ENCODE measurements around the gene COBL. TPM values are rescaled to one million over a fixed set of nuclear protein-coding genes. Genes with fewer than 3 reads are reported as not detected.

The COBL gene
- total and polyA plus RNA-seq, 5 donors from 2014 or later: 0.03 to 0.59 TPM; not detected in 3

GRCh38 chr7:51351661-51352060 is 35.1 kb upstream of the COBL start:
- Mint-ChIP-seq H3K36me3 (no peaks in the 10 kb centered on the region), H3K4me1 (no peaks in the 10 kb centered on the region), H3K4me3 (no peak overlapping the region), H3K9me3 (peaks cover 0 to 4% (median 0%) of the 10 kb centered on the region in 7 donors), H3K27me3 (no peaks in the 10 kb centered on the region), H3K27ac (no peak overlapping the region)
- ATAC-seq (ENCODE audit: low read depth in 2 of 2): no peak
- Histone ChIP-seq H3K27ac (ENCODE audit: insufficient read depth, low read length, poor library complexity, severe bottlenecking) (no peak overlapping the region), H3K36me3 (ENCODE audit: control insufficient read depth, insufficient read depth, low read length) (no peaks in the 10 kb centered on the region), H3K4me3 (ENCODE audit: low read depth, low read length) (no peak overlapping the region), H3K27me3 (ENCODE audit: control insufficient read depth, insufficient read depth, low read length) (no peaks in the 10 kb centered on the region), H3K9me3 (ENCODE audit: control insufficient read depth in 2 of 2, low read length in 2 of 2) (no peaks in the 10 kb centered on the region), H3K4me1 (ENCODE audit: control insufficient read depth, insufficient read depth, low read length, poor library complexity, severe bottlenecking) (no peaks in the 10 kb centered on the region)
- DNase-seq: no peak

GRCh38 chr7:51350546-51350896 is 33.9 kb upstream of the COBL start:
- Mint-ChIP-seq H3K36me3 (no peaks in the 10 kb centered on the region), H3K27ac (no peak overlapping the region), H3K4me1 (no peaks in the 10 kb centered on the region), H3K4me3 (no peak overlapping the region), H3K9me3 (peaks cover 0 to 4% (median 0%) of the 10 kb centered on the region in 7 donors), H3K27me3 (no peaks in the 10 kb centered on the region)
- H3K27me3 ChIP-seq (ENCODE audit: control insufficient read depth, insufficient read depth, low read length): no peaks in the 10 kb centered on the region
- H3K4me3 ChIP-seq (ENCODE audit: low read depth, low read length): no peak overlapping the region
- no peaks in the 10 kb centered on the region for H3K4me1 ChIP-seq (ENCODE audit: control insufficient read depth, insufficient read depth, low read length, poor library complexity, severe bottlenecking)
- no peaks in the 10 kb centered on the region for H3K36me3 ChIP-seq (ENCODE audit: control insufficient read depth, insufficient read depth, low read length)
- H3K27ac ChIP-seq (ENCODE audit: insufficient read depth, low read length, poor library complexity, severe bottlenecking): no peak overlapping the region
- DNase-seq (no peak), ATAC-seq (ENCODE audit: low read depth in 2 of 2) (no peak)
- H3K9me3 ChIP-seq (ENCODE audit: control insufficient read depth in 2 of 2, low read length in 2 of 2): no peaks in the 10 kb centered on the region

GRCh38 chr7:51349820-51350545 is 33.4 kb upstream of the COBL start:
- no peak for DNase-seq
- Mint-ChIP-seq H3K27me3 (no peaks in the 10 kb centered on the region), H3K27ac (no peak overlapping the region), H3K4me1 (no peaks in the 10 kb centered on the region), H3K9me3 (peaks cover 0 to 4% (median 0%) of the 10 kb centered on the region in 7 donors), H3K4me3 (no peak overlapping the region), H3K36me3 (no peaks in the 10 kb centered on the region)
- Histone ChIP-seq H3K27ac (ENCODE audit: insufficient read depth, low read length, poor library complexity, severe bottlenecking) (no peak overlapping the region), H3K36me3 (ENCODE audit: control insufficient read depth, insufficient read depth, low read length) (no peaks in the 10 kb centered on the region), H3K4me1 (ENCODE audit: control insufficient read depth, insufficient read depth, low read length, poor library complexity, severe bottlenecking) (no peaks in the 10 kb centered on the region), H3K9me3 (ENCODE audit: control insufficient read depth in 2 of 2, low read length in 2 of 2) (no peaks in the 10 kb centered on the region), H3K27me3 (ENCODE audit: control insufficient read depth, insufficient read depth, low read length) (no peaks in the 10 kb centered on the region), H3K4me3 (ENCODE audit: low read depth, low read length) (no peak overlapping the region)
- no peak for ATAC-seq (ENCODE audit: low read depth in 2 of 2)

GRCh38 chr7:51346126-51346525 is 29.5 kb upstream of the COBL start:
- H3K27me3 Mint-ChIP-seq: peaks cover 5% of the 10 kb centered on the region

GRCh38 chr7:51344406-51345138 is 28.0 kb upstream of the COBL start:
- H3K4me1 ChIP-seq (ENCODE audit: control insufficient read depth, insufficient read depth, low read length, poor library complexity, severe bottlenecking): no peaks in the 10 kb centered on the region
- no peaks in the 10 kb centered on the region for H3K9me3 ChIP-seq (ENCODE audit: control insufficient read depth in 2 of 2, low read length in 2 of 2)
- Mint-ChIP-seq H3K27ac (no peak overlapping the region), H3K4me3 (no peak overlapping the region), H3K36me3 (no peaks in the 10 kb centered on the region), H3K9me3 (peaks cover 0 to 2% (median 0%) of the 10 kb centered on the region in 7 donors), H3K4me1 (no peaks in the 10 kb centered on the region), H3K27me3 (peaks cover 5% of the 10 kb centered on the region)
- no peak overlapping the region for H3K27ac ChIP-seq (ENCODE audit: insufficient read depth, low read length, poor library complexity, severe bottlenecking)
- H3K36me3 ChIP-seq (ENCODE audit: control insufficient read depth, insufficient read depth, low read length): no peaks in the 10 kb centered on the region
- no peaks in the 10 kb centered on the region for H3K27me3 ChIP-seq (ENCODE audit: control insufficient read depth, insufficient read depth, low read length)
- H3K4me3 ChIP-seq (ENCODE audit: low read depth, low read length): no peak overlapping the region
- DNase-seq (no peak), ATAC-seq (ENCODE audit: low read depth in 2 of 2) (no peak)

More at GRCh38 chr7:51346126-51346525, 29.5 kb upstream of the COBL start:
- Mint-ChIP-seq H3K36me3 (no peaks in the 10 kb centered on the region), H3K9me3 (peaks cover 0 to 2% (median 0%) of the 10 kb centered on the region in 7 donors), H3K27ac (no peak overlapping the region), H3K4me3 (no peak overlapping the region), H3K4me1 (no peaks in the 10 kb centered on the region)
- H3K27me3 ChIP-seq (ENCODE audit: control insufficient read depth, insufficient read depth, low read length): no peaks in the 10 kb centered on the region
- no peak for DNase-seq
- H3K4me1 ChIP-seq (ENCODE audit: control insufficient read depth, insufficient read depth, low read length, poor library complexity, severe bottlenecking): no peaks in the 10 kb centered on the region
- no peak overlapping the region for H3K27ac ChIP-seq (ENCODE audit: insufficient read depth, low read length, poor library complexity, severe bottlenecking)
- no peak for ATAC-seq (ENCODE audit: low read depth in 2 of 2)
- no peaks in the 10 kb centered on the region for H3K36me3 ChIP-seq (ENCODE audit: control insufficient read depth, insufficient read depth, low read length)
- no peaks in the 10 kb centered on the region for H3K9me3 ChIP-seq (ENCODE audit: control insufficient read depth in 2 of 2, low read length in 2 of 2)
- no peak overlapping the region for H3K4me3 ChIP-seq (ENCODE audit: low read depth, low read length)

GRCh38 chr7:51340936-51341335 is 24.3 kb upstream of the COBL start:
- Mint-ChIP-seq H3K36me3 (no peaks in the 10 kb centered on the region), H3K27me3 (peaks cover 5% of the 10 kb centered on the region), H3K4me3 (no peak overlapping the region), H3K4me1 (no peaks in the 10 kb centered on the region), H3K27ac (no peak overlapping the region), H3K9me3 (peaks cover 0 to 3% (median 0%) of the 10 kb centered on the region in 7 donors)
- Histone ChIP-seq H3K27me3 (ENCODE audit: control insufficient read depth, insufficient read depth, low read length) (no peaks in the 10 kb centered on the region), H3K27ac (ENCODE audit: insufficient read depth, low read length, poor library complexity, severe bottlenecking) (no peak overlapping the region), H3K4me1 (ENCODE audit: control insufficient read depth, insufficient read depth, low read length, poor library complexity, severe bottlenecking) (no peaks in the 10 kb centered on the region), H3K9me3 (ENCODE audit: control insufficient read depth in 2 of 2, low read length in 2 of 2) (no peaks in the 10 kb centered on the region), H3K4me3 (ENCODE audit: low read depth, low read length) (no peak overlapping the region), H3K36me3 (ENCODE audit: control insufficient read depth, insufficient read depth, low read length) (no peaks in the 10 kb centered on the region)
- ATAC-seq (ENCODE audit: low read depth in 2 of 2): no peak
- DNase-seq: no peak

GRCh38 chr7:51340029-51340838 is 23.6 kb upstream of the COBL start:
- Histone ChIP-seq H3K4me3 (ENCODE audit: low read depth, low read length) (no peak overlapping the region), H3K27me3 (ENCODE audit: control insufficient read depth, insufficient read depth, low read length) (no peaks in the 10 kb centered on the region), H3K9me3 (ENCODE audit: control insufficient read depth in 2 of 2, low read length in 2 of 2) (no peaks in the 10 kb centered on the region), H3K36me3 (ENCODE audit: control insufficient read depth, insufficient read depth, low read length) (no peaks in the 10 kb centered on the region), H3K4me1 (ENCODE audit: control insufficient read depth, insufficient read depth, low read length, poor library complexity, severe bottlenecking) (no peaks in the 10 kb centered on the region), H3K27ac (ENCODE audit: insufficient read depth, low read length, poor library complexity, severe bottlenecking) (no peak overlapping the region)
- no peak for DNase-seq
- no peak for ATAC-seq (ENCODE audit: low read depth in 2 of 2)
- Mint-ChIP-seq H3K27ac (no peak overlapping the region), H3K4me3 (no peak overlapping the region), H3K9me3 (peaks cover 0 to 3% (median 0%) of the 10 kb centered on the region in 7 donors), H3K27me3 (peaks cover 5% of the 10 kb centered on the region), H3K36me3 (no peaks in the 10 kb centered on the region), H3K4me1 (no peaks in the 10 kb centered on the region)
